IMR-90 (cell line): ENCODE measurements around the gene LDLRAD4. TPM values are rescaled to one million over a fixed set of nuclear protein-coding genes. Genes with fewer than 3 reads are reported as not detected.

Experiments
- ATAC-seq: fragments of 200-7000 bp; cut with Tn5 transposase; 2 replicates; pipeline ENCODE4 v1.9.1; 2020; ENCODE audit warnings: low read depth, mild to moderate bottlenecking, moderate library complexity
- BruUV-seq: library from RNA; stranded (reverse); fragments of 400-500 nt; replicated peaks from 2 replicates; lab custom pipeline; 2021; lab: Mats Ljungman, UMichigan
- CTCF ChIA-PET: fragments of 300-600 bp; formaldehyde crosslinking; extraction: SDS; loops from one replicate; lab custom pipeline; 2021; ENCODE audit warnings: antibody characterized with exemption; lab: Yijun Ruan, JAX
- POLR2A ChIA-PET: fragments of 300-600 bp; sonication (Branson Sonifier 250); formaldehyde crosslinking; loops from one replicate; lab custom pipeline; 2022; ENCODE audit warnings: antibody characterized with exemption; ENCODE audit not compliant: unreplicated experiment; lab: Charles Lee
- DNase-seq: peaks from one replicate; pipeline ENCODE4 v3.0.0; 2013
- H2AFZ ChIP-seq: replicated peaks from 2 replicates; pipeline ENCODE3; 2013; ENCODE audit warnings: low read length, mild to moderate bottlenecking; ENCODE audit not compliant: poor library complexity
- H2AK5ac ChIP-seq: 2 replicates; pipeline ENCODE4 v1.6.1; 2013; ENCODE audit warnings: low read depth, low read length, inconsistent platforms
- H2AK9ac ChIP-seq: replicated peaks from 2 replicates; pipeline ENCODE3; 2013; ENCODE audit warnings: mild to moderate bottlenecking, low read depth, low read length, moderate library complexity; ENCODE audit not compliant: poor library complexity
- H2BK120ac ChIP-seq: 2 replicates; pipeline ENCODE4 v1.6.1; 2013; ENCODE audit warnings: low read depth, low read length, inconsistent platforms
- H2BK15ac ChIP-seq: 3 replicates; pipeline ENCODE4 v1.6.1; 2013; ENCODE audit warnings: low read depth, low read length, inconsistent platforms
- H2BK20ac ChIP-seq: 2 replicates; pipeline ENCODE4 v1.6.1; 2013; ENCODE audit warnings: low read depth, mild to moderate bottlenecking, inconsistent platforms, low read length, moderate library complexity
- H2BK5ac ChIP-seq: 2 replicates; pipeline ENCODE4 v1.6.1; 2013; ENCODE audit warnings: mild to moderate bottlenecking, low read depth, low read length, inconsistent platforms; ENCODE audit not compliant: poor library complexity, severe bottlenecking
- H3K14ac ChIP-seq: replicated peaks from 2 replicates; pipeline ENCODE4 v1.6.1; 2013; ENCODE audit warnings: low read depth, low read length, inconsistent platforms
- H3K18ac ChIP-seq: 2 replicates; pipeline ENCODE4 v1.6.1; 2013; ENCODE audit warnings: low read depth, low read length, control low read depth
- H3K23ac ChIP-seq: 2 replicates; pipeline ENCODE4 v1.6.1; 2013; ENCODE audit warnings: low read depth, low read length, inconsistent platforms
- H3K27ac ChIP-seq: 2 replicates; pipeline ENCODE4 v1.5.1; 2013; ENCODE audit warnings: mild to moderate bottlenecking, control low read depth, low read length; ENCODE audit not compliant: insufficient read depth
- H3K27me3 ChIP-seq: 2 replicates; pipeline ENCODE4 v1.6.1; 2013; ENCODE audit warnings: low read length; ENCODE audit not compliant: control insufficient read depth, insufficient read depth
- H3K36me3 ChIP-seq: 2 replicates; pipeline ENCODE4 v1.6.1; 2013; ENCODE audit warnings: low read length, mixed read lengths; ENCODE audit not compliant: control insufficient read depth, insufficient read depth
- H3K4ac ChIP-seq: 2 replicates; pipeline ENCODE4 v1.6.1; 2013; ENCODE audit warnings: low read depth, low read length, inconsistent platforms
- H3K4me1 ChIP-seq: 2 replicates; pipeline ENCODE4 v1.6.1; 2013; ENCODE audit warnings: low read length, mixed read lengths; ENCODE audit not compliant: control insufficient read depth, insufficient read depth
- H3K4me2 ChIP-seq: 2 replicates; pipeline ENCODE4 v1.6.1; 2013; ENCODE audit warnings: low read depth, mild to moderate bottlenecking, control low read depth, low read length, moderate library complexity
- H3K4me3 ChIP-seq: 2 replicates; pipeline ENCODE4 v1.5.1; 2013; ENCODE audit warnings: low read depth, mild to moderate bottlenecking, control low read depth, low read length, moderate library complexity; ENCODE audit not compliant: insufficient read depth
- H3K56ac ChIP-seq: 2 replicates; pipeline ENCODE4 v1.6.1; 2013; ENCODE audit warnings: low read length, inconsistent platforms; ENCODE audit not compliant: insufficient read depth; ENCODE audit errors: extremely low read depth
- H3K79me1 ChIP-seq, 2 experiments: 2 replicates each; pipeline ENCODE4 v1.6.1; 2013; ENCODE audit warnings: low read length in 2 of 2, inconsistent platforms in 1 of 2, low read depth in 1 of 2
- H3K9ac ChIP-seq: 2 replicates; pipeline ENCODE4 v1.6.1; 2013; ENCODE audit warnings: low read depth, low read length, control low read depth
- H3K9me1 ChIP-seq: 2 replicates; pipeline ENCODE4 v1.6.1; 2013; ENCODE audit warnings: low read length, inconsistent platforms; ENCODE audit not compliant: insufficient read depth
- H3K9me3 ChIP-seq: 2 replicates; pipeline ENCODE4 v1.6.1; 2013; ENCODE audit warnings: low read length; ENCODE audit not compliant: control insufficient read depth, insufficient read depth
- H4K20me1 ChIP-seq: 2 replicates; pipeline ENCODE4 v1.6.1; 2013; ENCODE audit warnings: low read length, inconsistent platforms; ENCODE audit not compliant: insufficient read depth
- H4K5ac ChIP-seq: 2 replicates; pipeline ENCODE4 v1.6.1; 2013; ENCODE audit warnings: mild to moderate bottlenecking, low read depth, low read length, control low read depth
- H4K8ac ChIP-seq, 2 experiments: 2 replicates each; pipeline ENCODE4 v1.6.1; 2013; ENCODE audit warnings: low read depth in 2 of 2, low read length in 2 of 2, control low read depth in 1 of 2, inconsistent platforms in 1 of 2
- H4K91ac ChIP-seq: 2 replicates; pipeline ENCODE4 v1.6.1; 2013; ENCODE audit warnings: low read depth, low read length, inconsistent platforms; ENCODE audit not compliant: insufficient read depth
- BHLHE40 ChIP-seq: fragments of 150-350 bp; IDR thresholded peaks from 2 replicates; pipeline ENCODE4 v1.6.1; 2016; ENCODE audit warnings: mild to moderate bottlenecking, low read depth, low read length
- CEBPB ChIP-seq: IDR thresholded peaks from 2 replicates; pipeline ENCODE4 v1.6.1; 2012; ENCODE audit warnings: low read depth, low read length, improper control_type of control experiment
- CHD1 ChIP-seq: IDR thresholded peaks from 2 replicates; pipeline ENCODE4 v1.6.1; 2012; ENCODE audit warnings: low read depth, low read length, improper control_type of control experiment
- CTCF ChIP-seq: conservative IDR thresholded peaks from 2 replicates; pipeline ENCODE4 v1.5.1; 2012; ENCODE audit warnings: mild to moderate bottlenecking, low read depth, low read length, improper control_type of control experiment
- FOS ChIP-seq: fragments of 150-350 bp; IDR thresholded peaks from 2 replicates; pipeline ENCODE4 v1.6.1; 2016; ENCODE audit warnings: low read depth, low read length
- MAFK ChIP-seq: IDR thresholded peaks from 2 replicates; pipeline ENCODE4 v1.6.1; 2012; ENCODE audit warnings: low read depth, low read length, improper control_type of control experiment
- MAZ ChIP-seq: IDR thresholded peaks from 2 replicates; pipeline ENCODE4 v1.6.1; 2012; ENCODE audit warnings: low read depth, mild to moderate bottlenecking, low read length, improper control_type of control experiment, moderate library complexity, borderline replicate concordance
- MXI1 ChIP-seq: IDR thresholded peaks from 2 replicates; pipeline ENCODE4 v1.6.1; 2012; ENCODE audit warnings: low read depth, mild to moderate bottlenecking, low read length, moderate library complexity, borderline replicate concordance
- NFE2L2 ChIP-seq: fragments of 150-350 bp; IDR thresholded peaks from 2 replicates; pipeline ENCODE4 v1.6.1; 2016; ENCODE audit warnings: low read depth, mild to moderate bottlenecking, low read length
- POLR2A ChIP-seq: IDR thresholded peaks from 2 replicates; pipeline ENCODE4 v1.6.1; 2012; ENCODE audit warnings: mild to moderate bottlenecking, low read depth, low read length
- RAD21 ChIP-seq: IDR thresholded peaks from 2 replicates; pipeline ENCODE4 v1.6.1; 2012; ENCODE audit warnings: low read length, improper control_type of control experiment
- RCOR1 ChIP-seq: IDR thresholded peaks from 2 replicates; pipeline ENCODE4 v1.6.1; 2012; ENCODE audit warnings: mild to moderate bottlenecking, low read length, improper control_type of control experiment; ENCODE audit not compliant: insufficient replicate concordance
- RFX5 ChIP-seq: IDR thresholded peaks from 2 replicates; pipeline ENCODE4 v1.8.0; 2012; ENCODE audit warnings: low read depth, mild to moderate bottlenecking, low read length, moderate library complexity
- SMC3 ChIP-seq: fragments of 150-350 bp; IDR thresholded peaks from 2 replicates; pipeline ENCODE4 v1.6.1; 2016; ENCODE audit warnings: low read depth, mild to moderate bottlenecking, antibody characterized with exemption, low read length, moderate library complexity
- USF2 ChIP-seq: fragments of 150-350 bp; IDR thresholded peaks from 2 replicates; pipeline ENCODE4 v1.6.1; 2017; ENCODE audit warnings: mild to moderate bottlenecking, antibody characterized with exemption, low read length, low read depth
- WGBS, 2 experiments: methylation state at CpG; one replicate each; pipeline versions ENCODE4 v1.1.5 to v1.1.7; 2013; ENCODE audit warnings: missing lambda C conversion rate in 2 of 2; ENCODE audit not compliant: insufficient read length in 1 of 2; ENCODE audit errors: extremely low coverage in 2 of 2; 5-methylcytosine and 5-hydroxymethylcytosine counted together
- dilution Hi-C: fragments of 300-500 bp; cut with HindIII; formaldehyde crosslinking; loops from one replicate; pipeline ENCODE4 v1.14.3; 2018; ENCODE audit warnings: low sequenced_read_pairs; ENCODE audit not compliant: unreplicated experiment
- in situ Hi-C: fragments of 300-500 bp; cut with MboI; formaldehyde crosslinking; loops from 3 replicates; pipeline ENCODE4 v1.14.3; 2019; ENCODE audit warnings: low sequenced_read_pairs, inconsistent platforms, mixed read lengths
- intact Hi-C: fragments of 100-400 bp; cut with micrococcal nuclease; formaldehyde crosslinking; loops from 2 replicates; pipeline ENCODE4 v1.10.0; 2022
- polyA plus RNA-seq, 3 experiments: library from polyadenylated mRNA; depleted of rRNA; stranded (reverse); fragments of >200 nt; gene quantifications; 2 replicates each; pipeline ENCODE4 v1.2.3, GENCODE V29; 2012; ENCODE audit warnings: low replicate concordance in 1 of 3
- total RNA-seq: library from RNA; depleted of rRNA; stranded (reverse); fragments of >200 nt; gene quantifications from 2 replicates; pipeline ENCODE4 v1.2.3, GENCODE V29; 2012

The LDLRAD4 gene
- total and polyA plus RNA-seq, 2 of the 4 experiments (the other 2 are of a cell fraction): not detected

- no peak overlapping the region for H3K4me2 ChIP-seq
- H3K27me3 ChIP-seq: no peaks in the 10 kb centered on the region
- WGBS, 2 experiments: no CpG with 5 or more reads among the region's 4 CpGs
- H2BK20ac ChIP-seq: no peak overlapping the region
- H2AFZ ChIP-seq: no peak overlapping the region
- ChIA-PET CTCF (no interaction called here), POLR2A (no interaction called here)
- TF ChIP-seq MAFK (no peak), SMC3 (no peak), CTCF (no peak), BHLHE40 (no peak), CHD1 (no peak), POLR2A (no peak), RAD21 (no peak), RFX5 (no peak), MAZ (no peak), NFE2L2 (no peak), CEBPB (no peak), USF2 (no peak), MXI1 (no peak), RCOR1 (no peak), FOS (no peak)
- H3K9me3 ChIP-seq: no peaks in the 10 kb centered on the region
- H3K9ac ChIP-seq: no peak overlapping the region
- DNase-seq: no peak
- dilution Hi-C loops: no loop called here
- intact Hi-C loops: no loop called here
- no peak for ATAC-seq
- H2AK9ac ChIP-seq: no peak overlapping the region
- no peak overlapping the region for H3K27ac ChIP-seq
- H2AK5ac ChIP-seq: no peak overlapping the region
- H3K14ac ChIP-seq: no peak overlapping the region
- no peak overlapping the region for H2BK15ac ChIP-seq
- no peak overlapping the region for H2BK5ac ChIP-seq
- no peak overlapping the region for H4K5ac ChIP-seq
- no peak overlapping the region for H3K18ac ChIP-seq
- no peak overlapping the region for H4K91ac ChIP-seq
- H3K4me1 ChIP-seq: no peaks in the 10 kb centered on the region
- no peak overlapping the region for H3K4me3 ChIP-seq
- no peak overlapping the region for H2BK120ac ChIP-seq
- in situ Hi-C loops: no loop called here
- no peaks in the 10 kb centered on the region for H3K79me1 ChIP-seq
- H3K56ac ChIP-seq: no peak overlapping the region
- H3K36me3 ChIP-seq: no peaks in the 10 kb centered on the region
- no peaks in the 10 kb centered on the region for H4K20me1 ChIP-seq
- no peak overlapping the region for H3K4ac ChIP-seq
- H4K8ac ChIP-seq: no peak overlapping the region
- BruUV-seq: no TSS peak
- H3K23ac ChIP-seq: no peak overlapping the region
- H3K9me1 ChIP-seq: no peaks in the 10 kb centered on the region
Observed at GRCh38 chr18:13580991-13581390, 362.4 kb downstream of the LDLRAD4 start.
